ENCODE measurements around the gene LRRC74B. TPM values are rescaled to one million over a fixed set of nuclear protein-coding genes. Genes with fewer than 3 reads are reported as not detected.

Gene LRRC74B
- polyA plus RNA-seq, 3 donors, result not detected

DNA sequence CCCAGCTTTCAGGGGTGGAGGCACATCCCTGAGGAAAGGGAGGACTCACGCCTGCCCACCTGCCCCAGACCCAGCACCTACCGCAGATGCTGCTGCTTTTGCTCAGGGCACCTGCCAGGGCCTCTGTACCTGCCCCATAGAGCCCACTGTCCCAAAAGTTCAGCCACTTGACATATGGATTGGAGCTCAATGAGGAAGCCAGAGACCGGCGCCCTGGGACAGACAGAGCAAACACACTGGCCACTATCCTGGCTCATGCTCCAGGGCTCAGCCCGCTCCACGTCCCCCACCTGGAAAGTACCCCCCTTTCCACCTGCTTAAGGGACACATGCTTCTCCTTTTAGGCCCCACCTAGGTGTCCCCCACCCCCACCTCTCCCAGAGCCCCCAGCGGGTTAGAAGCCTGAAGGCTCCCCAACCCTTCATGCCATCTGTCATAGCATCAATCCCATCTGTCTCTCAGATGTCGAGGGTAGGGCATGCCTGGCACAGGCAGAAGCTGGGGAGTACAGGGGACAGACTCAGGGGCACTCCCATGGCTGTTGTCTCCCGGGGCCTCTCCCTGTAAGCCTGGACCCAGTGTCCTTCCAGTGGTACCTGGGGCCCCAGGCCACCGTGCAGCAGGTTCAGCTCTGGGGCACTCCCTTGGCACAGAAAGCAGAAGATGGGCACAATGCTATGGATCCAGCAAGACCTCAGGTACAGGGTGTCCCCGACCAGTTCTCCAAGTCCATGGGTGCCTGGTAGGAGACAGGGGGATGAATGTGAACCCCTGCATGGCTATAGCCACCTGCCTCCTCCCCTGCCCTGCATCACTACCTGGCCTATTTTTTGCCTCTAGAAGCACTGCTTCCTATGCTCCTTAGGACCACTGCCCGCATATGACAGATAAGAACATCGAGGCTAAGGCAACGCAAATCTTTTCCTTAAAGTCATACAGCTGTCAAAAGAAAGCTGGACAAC, 33.0 kb upstream of the LRRC74B start:
- no peak for DNase-seq
- peak overlapping the region in 3 of 7 donors; percentile 40 to 63 (median 41) for H3K27ac Mint-ChIP-seq
- Histone ChIP-seq H3K79me2 (ENCODE audit: insufficient read depth, low read length) (no peaks in the 10 kb centered on the region), H2AFZ (ENCODE audit: insufficient read depth, low read depth, low read length, poor library complexity, severe bottlenecking) (no peak overlapping the region), H3K4me1 (ENCODE audit: control insufficient read depth in 1 of 2, insufficient read depth in 2 of 2, low read length in 2 of 2) (peaks cover 15 to 19% of the 10 kb centered on the region in 2 donors), H3K27ac (ENCODE audit: low read depth in 1 of 2, low read length in 2 of 2) (no peak overlapping the region), H3K36me3 (replicated peaks in 1 of 2; ENCODE audit: control insufficient read depth in 1 of 2, insufficient read depth in 2 of 2, low read length in 2 of 2) (no peaks in the 10 kb centered on the region), H3K4me3 (replicated peaks in 1 of 3; ENCODE audit: low read depth in 2 of 3, low read length in 3 of 3) (no peak overlapping the region), H3K9ac (ENCODE audit: insufficient read depth, low read length, poor library complexity, severe bottlenecking) (no peak overlapping the region), H3K27me3 (ENCODE audit: control insufficient read depth in 2 of 2, insufficient read depth in 2 of 2, low read length in 2 of 2) (peaks cover 0 to 14% of the 10 kb centered on the region in 2 donors), H4K20me1 (ENCODE audit: insufficient read depth, low read length) (no peaks in the 10 kb centered on the region), H3K9me3 (replicated peaks in 1 of 2; ENCODE audit: control insufficient read depth in 1 of 2, insufficient read depth in 1 of 2, low read length in 2 of 2) (no peaks in the 10 kb centered on the region), H3K4me2 (replicated peaks; ENCODE audit: extremely low read depth, low read length, poor library complexity, severe bottlenecking) (no peak overlapping the region)
- no peaks in the 10 kb centered on the region for H3K36me3 Mint-ChIP-seq
- WGBS (ENCODE audit: insufficient coverage), result 95% methylated on average over 12 of the region's 14 CpGs
- TF ChIP-seq, protein P1, sequence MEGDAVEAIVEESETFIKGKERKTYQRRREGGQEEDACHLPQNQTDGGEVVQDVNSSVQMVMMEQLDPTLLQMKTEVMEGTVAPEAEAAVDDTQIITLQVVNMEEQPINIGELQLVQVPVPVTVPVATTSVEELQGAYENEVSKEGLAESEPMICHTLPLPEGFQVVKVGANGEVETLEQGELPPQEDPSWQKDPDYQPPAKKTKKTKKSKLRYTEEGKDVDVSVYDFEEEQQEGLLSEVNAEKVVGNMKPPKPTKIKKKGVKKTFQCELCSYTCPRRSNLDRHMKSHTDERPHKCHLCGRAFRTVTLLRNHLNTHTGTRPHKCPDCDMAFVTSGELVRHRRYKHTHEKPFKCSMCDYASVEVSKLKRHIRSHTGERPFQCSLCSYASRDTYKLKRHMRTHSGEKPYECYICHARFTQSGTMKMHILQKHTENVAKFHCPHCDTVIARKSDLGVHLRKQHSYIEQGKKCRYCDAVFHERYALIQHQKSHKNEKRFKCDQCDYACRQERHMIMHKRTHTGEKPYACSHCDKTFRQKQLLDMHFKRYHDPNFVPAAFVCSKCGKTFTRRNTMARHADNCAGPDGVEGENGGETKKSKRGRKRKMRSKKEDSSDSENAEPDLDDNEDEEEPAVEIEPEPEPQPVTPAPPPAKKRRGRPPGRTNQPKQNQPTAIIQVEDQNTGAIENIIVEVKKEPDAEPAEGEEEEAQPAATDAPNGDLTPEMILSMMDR (IDR thresholded peaks at IDR 0.05), result no peak
- H3K4me3 Mint-ChIP-seq, result peak overlapping the region in 1 of 2 donors; percentile 39
- intact Hi-C loops (cut with micrococcal nuclease), result loop anchor here in 1 of 2 donors (5.0 to 10.0 kb wide), 2 partner anchors 50 to 128 kb away; no protein-coding TSS in a partner anchor
- peaks cover 13% of the 10 kb centered on the region for H3K4me1 Mint-ChIP-seq
- H3K9me3 Mint-ChIP-seq, result peaks cover 0 to 3% (median 0%) of the 10 kb centered on the region in 7 donors
- peaks cover 9 to 39% (median 13%) of the 10 kb centered on the region in 3 donors for H3K27me3 Mint-ChIP-seq (ENCODE audit: low read depth in 3 of 3)

DNA sequence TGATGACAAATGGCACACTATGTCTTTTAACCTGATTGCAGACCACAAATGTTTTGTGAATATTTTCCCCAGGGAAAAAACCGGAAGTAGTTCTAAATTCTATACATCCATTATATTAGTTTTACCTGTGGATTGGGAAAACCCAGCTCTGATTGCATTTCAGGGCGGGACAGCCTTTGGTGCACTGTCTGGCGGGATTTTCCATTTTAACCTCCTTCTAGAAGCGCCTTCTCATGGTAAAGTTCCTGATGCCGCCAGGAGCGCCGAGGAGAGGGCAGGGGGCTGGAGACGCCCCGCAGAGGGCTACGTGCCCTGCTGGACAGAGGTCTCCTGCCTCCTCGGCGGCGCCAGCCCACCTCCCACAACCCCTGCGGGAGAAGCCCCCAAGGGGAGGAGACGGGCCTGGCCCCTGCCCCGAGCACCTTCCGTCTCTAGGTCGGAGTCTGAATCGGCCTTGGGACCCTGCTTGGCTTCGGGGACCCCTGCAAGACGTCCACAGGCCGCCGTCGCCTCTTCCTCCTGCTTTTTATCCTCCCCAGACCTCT, 32.0 kb upstream of the LRRC74B start:
- Histone ChIP-seq H3K4me2 (replicated peaks; ENCODE audit: extremely low read depth, low read length, poor library complexity, severe bottlenecking) (peak overlapping the region; percentile 80), H3K36me3 (replicated peaks in 1 of 2; ENCODE audit: control insufficient read depth in 1 of 2, insufficient read depth in 2 of 2, low read length in 2 of 2) (no peaks in the 10 kb centered on the region), H3K4me1 (ENCODE audit: control insufficient read depth in 1 of 2, insufficient read depth in 2 of 2, low read length in 2 of 2) (peaks cover 15 to 19% of the 10 kb centered on the region in 2 donors), H2AFZ (ENCODE audit: insufficient read depth, low read depth, low read length, poor library complexity, severe bottlenecking) (peak overlapping the region; percentile 81), H3K27ac (ENCODE audit: low read depth in 1 of 2, low read length in 2 of 2) (no peak overlapping the region), H4K20me1 (ENCODE audit: insufficient read depth, low read length) (no peaks in the 10 kb centered on the region), H3K4me3 (replicated peaks in 1 of 3; ENCODE audit: low read depth in 2 of 3, low read length in 3 of 3) (peak overlapping the region; percentile 7 to 73 (median 27)), H3K27me3 (ENCODE audit: control insufficient read depth in 2 of 2, insufficient read depth in 2 of 2, low read length in 2 of 2) (peaks cover 0 to 14% of the 10 kb centered on the region in 2 donors), H3K9me3 (replicated peaks in 1 of 2; ENCODE audit: control insufficient read depth in 1 of 2, insufficient read depth in 1 of 2, low read length in 2 of 2) (no peaks in the 10 kb centered on the region), H3K9ac (ENCODE audit: insufficient read depth, low read length, poor library complexity, severe bottlenecking) (peak overlapping the region; percentile 30), H3K79me2 (ENCODE audit: insufficient read depth, low read length) (no peaks in the 10 kb centered on the region)
- 13% methylated on average over 23 of the region's 24 CpGs for WGBS (ENCODE audit: insufficient coverage)
- Mint-ChIP-seq H3K4me3 (peak overlapping the region; percentile 78 to 92), H3K4me1 (peaks cover 13% of the 10 kb centered on the region), H3K36me3 (no peaks in the 10 kb centered on the region), H3K9me3 (peaks cover 0 to 3% (median 0%) of the 10 kb centered on the region in 7 donors), H3K27me3 (ENCODE audit: low read depth in 3 of 3) (peaks cover 9 to 39% (median 13%) of the 10 kb centered on the region in 3 donors), H3K27ac (peak overlapping the region in 6 of 7 donors; percentile 21 to 92 (median 75))
- TF ChIP-seq, protein P1 (IDR thresholded peaks at IDR 0.05), result no peak
- no peak for DNase-seq
- intact Hi-C loops (cut with micrococcal nuclease), result loop anchor here in 1 of 2 donors (5.0 to 10.0 kb wide), 2 partner anchors 51 to 129 kb away; no protein-coding TSS in a partner anchor

All from CD14-positive monocyte (primary cell).